HL-60 (cell line): ENCODE data around the gene OR6B2.

Experiments used
- DNase-seq, 2 experiments: peaks; one replicate each; pipeline ENCODE4 v3.0.0-alpha.2; 2010 to 2020; ENCODE audit warnings: low read depth in 1 of 2, low spot score in 1 of 2
- H3K27ac ChIP-seq: fragments of 250-450 bp; sonication (Bioruptor Pico); replicated peaks from 2 replicates; pipeline ENCODE4 v1.5.1; 2020; ENCODE audit warnings: mild to moderate bottlenecking, moderate library complexity
- H3K27me3 ChIP-seq: fragments of 250-450 bp; sonication (Bioruptor Pico); 2 replicates; pipeline ENCODE4 v1.5.1; 2021; ENCODE audit warnings: mild to moderate bottlenecking, moderate library complexity; ENCODE audit not compliant: insufficient read depth, poor library complexity, severe bottlenecking
- H3K4me3 ChIP-seq: replicated peaks from 2 replicates; pipeline ENCODE4 v1.5.1; 2011; ENCODE audit warnings: mild to moderate bottlenecking, control low read depth, low read length; ENCODE audit not compliant: insufficient read depth
- GABPA ChIP-seq: IDR thresholded peaks from 2 replicates; pipeline ENCODE4 v1.6.1; 2012; ENCODE audit warnings: low read depth
- POLR2AphosphoS5 ChIP-seq: IDR thresholded peaks from 2 replicates; pipeline ENCODE4 v1.6.1; 2012; ENCODE audit warnings: low read depth
- REST ChIP-seq: IDR thresholded peaks from 2 replicates; pipeline ENCODE4 v1.6.1; 2012; ENCODE audit warnings: low read depth; ENCODE audit not compliant: insufficient replicate concordance
- SPI1 ChIP-seq: IDR thresholded peaks from 2 replicates; pipeline ENCODE4 v1.6.1; 2012; ENCODE audit warnings: low read depth, mild to moderate bottlenecking, borderline replicate concordance
- TF ChIP-seq, protein P1 (sequence below): IDR thresholded peaks from one replicate; pipeline ENCODE4 v1.5.1; 2011; ENCODE audit warnings: low read length, control low read depth, inconsistent platforms; ENCODE audit not compliant: insufficient read depth

The OR6B2 gene

GRCh38 chr2:240023792-240024191 is 6.4 kb downstream of the OR6B2 start:
- TF ChIP-seq POLR2AphosphoS5 (no peak), SPI1 (no peak), REST (no peak), GABPA (no peak)
- TF ChIP-seq, protein P1, sequence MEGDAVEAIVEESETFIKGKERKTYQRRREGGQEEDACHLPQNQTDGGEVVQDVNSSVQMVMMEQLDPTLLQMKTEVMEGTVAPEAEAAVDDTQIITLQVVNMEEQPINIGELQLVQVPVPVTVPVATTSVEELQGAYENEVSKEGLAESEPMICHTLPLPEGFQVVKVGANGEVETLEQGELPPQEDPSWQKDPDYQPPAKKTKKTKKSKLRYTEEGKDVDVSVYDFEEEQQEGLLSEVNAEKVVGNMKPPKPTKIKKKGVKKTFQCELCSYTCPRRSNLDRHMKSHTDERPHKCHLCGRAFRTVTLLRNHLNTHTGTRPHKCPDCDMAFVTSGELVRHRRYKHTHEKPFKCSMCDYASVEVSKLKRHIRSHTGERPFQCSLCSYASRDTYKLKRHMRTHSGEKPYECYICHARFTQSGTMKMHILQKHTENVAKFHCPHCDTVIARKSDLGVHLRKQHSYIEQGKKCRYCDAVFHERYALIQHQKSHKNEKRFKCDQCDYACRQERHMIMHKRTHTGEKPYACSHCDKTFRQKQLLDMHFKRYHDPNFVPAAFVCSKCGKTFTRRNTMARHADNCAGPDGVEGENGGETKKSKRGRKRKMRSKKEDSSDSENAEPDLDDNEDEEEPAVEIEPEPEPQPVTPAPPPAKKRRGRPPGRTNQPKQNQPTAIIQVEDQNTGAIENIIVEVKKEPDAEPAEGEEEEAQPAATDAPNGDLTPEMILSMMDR = no peak
- Histone ChIP-seq H3K27ac (no peak overlapping the region), H3K4me3 (peak overlapping the region; percentile 91), H3K27me3 (no peaks in the 10 kb centered on the region)
- no peak for DNase-seq

- no peak overlapping the region for H3K4me3 ChIP-seq
- DNase-seq = peak; percentile 46 to 79
- TF ChIP-seq, protein P1 = peak; percentile 96
- no peak for TF ChIP-seq POLR2AphosphoS5
Measured at GRCh38 chr2:240021488-240022104, 8.6 kb downstream of the OR6B2 start.

GRCh38 chr2:240018071-240018750 is 12.0 kb downstream of the OR6B2 start:
- no peak for DNase-seq
- Histone ChIP-seq H3K27me3 (no peaks in the 10 kb centered on the region), H3K27ac (no peak overlapping the region), H3K4me3 (no peak overlapping the region)
- no peak for TF ChIP-seq POLR2AphosphoS5
- no peak for TF ChIP-seq REST
- no peak for TF ChIP-seq GABPA
- no peak for TF ChIP-seq SPI1
- TF ChIP-seq, protein P1 = no peak

More at GRCh38 chr2:240021488-240022104, 8.6 kb downstream of the OR6B2 start:
- Histone ChIP-seq H3K27me3 (no peaks in the 10 kb centered on the region), H3K27ac (no peak overlapping the region)
